ENCODE data around the gene STK4.
"Not testable (repeated sequence)": the region's sequence is repeated elsewhere in the genome, so short reads cannot be mapped to it uniquely, and the experiment has no call there.

Gene STK4

DNA sequence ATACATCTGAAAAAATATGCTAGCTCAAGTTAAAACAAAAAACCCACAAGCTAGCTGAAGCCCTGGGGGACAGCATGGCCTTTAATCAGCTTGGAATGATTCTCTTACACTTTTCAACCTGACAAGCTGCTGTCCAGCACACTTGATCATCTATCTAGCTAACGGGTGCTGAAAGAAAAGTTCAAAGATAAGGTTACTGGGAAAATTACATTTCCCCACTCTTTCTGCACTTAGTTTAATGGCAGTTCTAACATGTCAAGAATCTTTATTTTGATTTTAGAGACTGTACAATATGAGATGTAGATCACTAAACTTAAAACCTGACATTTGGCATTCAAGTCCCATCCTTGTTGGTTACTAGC is 53.4 kb downstream of the STK4 start:
- FAIRE-seq, result no peak

GRCh38 chr20:45020236-45020886 is 54.0 kb downstream of the STK4 start:
- FAIRE-seq, result no peak

More for the DNA sequence above, 53.4 kb downstream of the STK4 start:
- DNase-seq (ENCODE audit: extremely low spot score, insufficient read length, low read depth), result no peak

GRCh38 chr20:45021631-45022030 is 55.3 kb downstream of the STK4 start:
- no peak for DNase-seq (ENCODE audit: extremely low spot score, insufficient read length, low read depth)
- no peak for FAIRE-seq

More at GRCh38 chr20:45020236-45020886, 54.0 kb downstream of the STK4 start:
- DNase-seq (ENCODE audit: extremely low spot score, insufficient read length, low read depth), result no peak

DNA sequence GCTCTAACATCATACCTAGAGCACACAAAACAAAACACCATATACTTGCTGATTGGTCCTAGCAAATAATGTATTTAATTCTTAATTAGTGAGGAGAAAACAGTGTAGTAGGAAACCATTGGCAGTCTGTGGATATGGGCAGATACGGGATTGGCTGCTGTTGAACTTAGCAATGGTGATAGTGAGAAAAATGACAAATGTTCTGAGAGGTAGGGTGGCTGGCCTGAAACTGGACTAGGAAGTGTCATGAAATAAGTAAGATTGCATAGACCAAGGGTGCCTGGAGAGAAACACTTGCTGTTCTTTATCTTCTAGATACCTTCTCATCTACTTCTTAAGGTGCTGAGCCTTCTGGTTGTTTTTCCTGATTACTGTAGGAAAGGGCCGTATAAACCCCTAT is 56.8 kb downstream of the STK4 start:
- FAIRE-seq, result not testable (repeated sequence)

DNA sequence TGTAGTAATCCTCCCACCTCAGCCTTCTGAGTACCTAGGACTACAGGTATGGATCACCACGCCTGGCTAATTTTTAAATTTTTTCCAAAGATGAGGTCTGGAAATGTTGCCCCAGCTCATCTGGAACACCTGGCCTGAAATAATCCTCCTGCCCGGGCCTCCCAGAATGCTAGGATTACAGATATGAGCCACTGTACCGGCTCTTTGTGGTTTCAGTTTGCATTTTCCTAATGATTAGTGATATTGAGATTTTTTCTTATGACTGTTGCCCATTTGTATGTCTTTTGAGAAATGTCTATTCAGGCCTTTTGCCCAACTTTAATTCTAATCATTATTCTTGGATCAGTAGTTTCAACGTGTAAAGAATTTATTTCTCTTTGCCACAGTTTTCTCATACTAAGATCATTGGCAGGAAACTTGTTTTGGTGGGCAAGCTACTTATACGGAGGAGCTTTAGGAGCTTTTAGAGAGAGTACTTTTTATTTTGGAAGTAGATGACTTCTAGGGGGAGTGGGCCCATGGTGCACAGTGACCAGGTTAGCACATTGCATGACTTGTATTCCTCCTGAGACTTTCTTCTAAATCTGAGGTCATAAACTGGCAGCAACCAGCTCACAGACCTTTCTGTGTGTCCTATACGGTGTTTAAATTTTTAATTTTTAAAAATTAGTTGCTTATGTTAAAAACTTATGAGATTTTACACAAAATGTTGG is 62.3 kb downstream of the STK4 start:
- FAIRE-seq, result no peak
- no peak for DNase-seq (ENCODE audit: extremely low spot score, insufficient read length, low read depth)

More for the DNA sequence above, 56.8 kb downstream of the STK4 start:
- not testable (repeated sequence) for DNase-seq (ENCODE audit: extremely low spot score, insufficient read length, low read depth)

GRCh38 chr20:45029884-45030283 is 63.6 kb downstream of the STK4 start:
- FAIRE-seq (no peak), DNase-seq (ENCODE audit: extremely low spot score, insufficient read length, low read depth) (no peak)

GRCh38 chr20:45032276-45032675 is 66.0 kb downstream of the STK4 start:
- FAIRE-seq (no peak), DNase-seq (ENCODE audit: extremely low spot score, insufficient read length, low read depth) (no peak)

DNA sequence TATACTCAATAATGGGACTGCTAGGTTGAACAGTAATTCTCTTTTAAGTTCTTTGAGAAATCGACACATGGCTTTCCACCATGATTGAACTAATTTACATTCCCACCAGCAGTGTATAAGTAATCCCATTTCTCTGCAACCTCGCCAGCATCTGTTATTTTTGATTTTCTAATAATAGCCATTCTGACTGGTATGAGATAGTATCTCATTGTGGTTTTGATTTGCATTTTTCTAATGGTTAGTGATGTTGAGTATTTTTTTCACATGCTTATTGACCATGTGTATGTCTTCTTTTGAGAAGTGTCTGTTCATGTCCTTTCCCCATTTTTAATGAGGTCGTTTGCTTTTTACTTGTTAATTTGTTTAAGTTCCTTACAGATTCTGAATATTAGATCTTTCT is 66.5 kb downstream of the STK4 start:
- FAIRE-seq, result no peak
- DNase-seq (ENCODE audit: extremely low spot score, insufficient read length, low read depth), result no peak

DNA sequence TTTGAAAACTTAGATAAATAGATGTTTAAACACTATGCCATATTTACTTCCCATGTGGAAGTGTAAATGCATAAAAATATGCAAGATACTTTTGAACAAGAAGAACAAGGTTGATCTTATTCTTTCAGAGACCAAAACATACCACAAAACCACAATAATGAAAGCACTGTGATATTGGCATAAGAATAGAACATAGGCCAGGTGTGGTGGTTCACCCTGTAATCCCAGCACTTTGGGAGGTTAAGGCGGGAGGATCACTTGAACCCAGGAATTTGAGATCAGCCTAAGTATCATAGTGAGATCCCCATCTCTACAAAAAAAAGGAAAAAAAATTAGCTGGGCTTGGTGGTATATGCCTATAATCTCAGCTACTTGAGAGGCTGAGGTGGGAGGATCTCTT is 68.1 kb downstream of the STK4 start:
- no peak for FAIRE-seq
- DNase-seq (ENCODE audit: extremely low spot score, insufficient read length, low read depth), result no peak

- FAIRE-seq, result no peak
- no peak for DNase-seq (ENCODE audit: extremely low spot score, insufficient read length, low read depth)
Observed at GRCh38 chr20:45036044-45036755, 69.9 kb downstream of the STK4 start.

DNA sequence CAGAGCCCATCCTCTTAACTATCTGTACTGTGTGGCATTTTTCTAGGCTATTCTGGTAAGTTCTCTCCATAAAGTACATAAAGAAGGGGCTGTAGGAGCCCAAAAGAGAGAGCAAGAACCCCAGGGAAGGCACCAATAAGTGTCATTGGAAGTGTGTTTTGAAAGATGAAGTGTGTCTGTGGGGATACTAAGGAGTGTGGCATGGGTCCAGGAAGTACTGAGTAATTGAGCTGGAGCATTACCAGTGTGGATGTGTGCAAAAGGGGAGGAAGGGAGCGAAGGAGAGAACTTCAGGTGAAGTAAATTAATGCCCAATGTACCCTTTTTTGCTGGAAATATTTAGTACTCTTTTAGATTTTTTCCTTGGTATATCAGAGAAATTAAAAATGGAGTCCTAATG is 70.7 kb downstream of the STK4 start:
- FAIRE-seq, result no peak
- DNase-seq (ENCODE audit: extremely low spot score, insufficient read length, low read depth), result no peak

DNA sequence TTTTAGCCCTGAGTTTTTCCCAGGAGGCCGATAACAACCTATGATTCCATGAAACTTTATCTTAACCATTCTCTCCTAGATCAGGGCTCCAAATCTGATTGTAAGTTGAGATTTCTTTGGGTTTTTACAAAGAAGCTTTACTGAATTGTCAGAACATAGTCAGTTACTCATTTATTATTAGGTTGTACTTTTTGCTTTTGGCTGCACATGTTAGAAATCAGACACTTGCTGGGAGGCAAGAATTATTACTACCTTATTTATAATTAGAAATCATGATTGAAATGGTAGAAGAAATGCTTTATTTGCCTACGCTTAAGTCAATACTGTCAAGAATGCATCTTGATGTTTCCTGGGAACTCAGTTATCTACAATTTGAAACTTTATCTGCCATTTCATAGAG is 71.3 kb downstream of the STK4 start:
- no peak for FAIRE-seq

DNA sequence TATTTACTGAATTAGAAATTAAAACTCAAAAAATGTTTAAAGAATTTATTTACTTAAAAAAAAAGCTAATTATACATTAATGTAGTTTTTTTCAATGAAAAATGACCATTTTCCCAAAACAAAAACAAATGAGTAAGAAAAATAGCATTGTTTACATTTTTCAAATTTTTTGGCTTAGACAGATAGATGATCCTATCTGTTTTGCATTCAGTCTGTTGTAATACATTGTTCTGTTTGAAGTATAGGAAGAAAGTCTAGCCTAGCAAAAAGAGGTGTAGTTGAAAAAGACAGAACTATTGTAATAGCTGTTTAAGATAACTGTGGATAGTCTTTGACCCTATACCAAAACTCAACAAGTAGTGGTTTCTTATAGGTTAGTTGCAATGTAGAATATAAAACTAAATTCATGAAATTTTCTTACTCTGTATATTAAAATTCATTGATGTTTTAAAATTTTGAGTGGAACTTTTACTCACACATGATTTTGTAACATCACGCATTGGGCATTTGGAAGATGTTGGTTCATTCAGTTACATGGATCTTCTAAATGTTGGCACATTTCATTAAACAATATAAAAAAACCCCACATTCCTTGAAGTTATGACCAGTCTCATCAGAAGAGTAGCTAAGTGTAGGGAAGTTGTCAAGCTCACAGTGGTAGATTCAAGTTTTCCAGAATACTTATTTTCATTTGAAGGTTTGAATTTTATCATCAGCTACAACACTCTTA is 72.6 kb downstream of the STK4 start:
- DNase-seq (ENCODE audit: extremely low spot score, insufficient read length, low read depth) (no peak), FAIRE-seq (no peak)

More for the DNA sequence above, 71.3 kb downstream of the STK4 start:
- no peak for DNase-seq (ENCODE audit: extremely low spot score, insufficient read length, low read depth)

DNA sequence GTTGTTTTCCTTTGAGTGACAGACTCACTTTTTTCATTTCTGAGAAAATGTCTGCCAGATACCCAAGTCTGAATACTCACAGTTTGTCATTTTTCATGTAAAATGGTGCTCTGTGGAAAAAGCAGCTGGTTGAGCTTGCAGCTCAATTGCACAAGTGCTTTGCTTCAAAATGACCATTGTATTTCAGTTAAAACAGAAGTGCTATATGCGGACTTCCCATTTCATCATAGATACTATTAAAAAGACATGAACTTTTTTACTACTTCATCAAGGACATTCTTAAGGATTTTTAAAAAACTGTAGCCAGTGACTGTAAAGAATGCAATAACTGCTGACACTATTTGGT is 73.1 kb downstream of the STK4 start:
- DNase-seq (ENCODE audit: extremely low spot score, insufficient read length, low read depth) (no peak), FAIRE-seq (no peak)

DNA sequence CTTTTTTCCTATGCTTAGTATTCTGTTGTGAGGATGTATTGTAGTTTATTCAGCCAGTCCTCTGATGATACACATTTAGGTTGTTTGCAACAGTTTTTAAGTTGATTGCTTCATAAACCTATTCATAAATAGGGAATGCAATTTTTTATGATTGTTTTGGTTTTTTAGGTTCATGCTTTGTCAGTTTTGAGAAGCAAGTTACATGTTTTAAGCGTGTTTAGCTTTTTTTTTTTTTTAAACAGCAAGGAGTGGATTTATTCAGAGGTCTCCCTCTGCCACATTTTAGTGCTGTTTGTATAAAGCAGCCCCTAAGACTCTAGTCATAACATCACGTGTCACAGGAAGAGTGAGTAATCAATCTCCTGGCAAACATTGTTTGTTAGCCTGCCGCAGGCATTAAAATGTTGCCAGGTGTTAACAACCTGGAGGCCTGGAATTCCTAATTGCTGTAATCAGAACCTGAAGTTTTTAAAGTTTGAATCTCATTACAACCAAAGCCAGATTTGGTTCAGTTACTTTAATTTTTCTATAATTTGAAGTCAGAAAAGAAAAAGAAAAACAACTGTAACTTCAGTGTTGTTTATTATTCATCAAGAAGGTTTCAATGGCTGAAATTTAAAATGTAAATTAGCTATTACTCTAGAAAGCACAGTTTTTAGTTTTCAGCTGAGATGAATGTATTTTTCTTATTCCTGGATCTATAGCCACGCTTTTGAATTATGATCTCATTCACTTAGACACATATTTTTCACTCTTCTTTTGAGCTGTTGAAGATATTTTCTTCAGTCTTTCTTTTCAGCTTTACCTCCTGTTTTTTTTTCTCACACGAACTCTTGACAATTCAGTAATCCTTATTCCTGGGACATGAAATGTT is 75.4 kb downstream of the STK4 start:
- DNase-seq (ENCODE audit: extremely low spot score, insufficient read length, low read depth), result no peak
- no peak for FAIRE-seq

DNA sequence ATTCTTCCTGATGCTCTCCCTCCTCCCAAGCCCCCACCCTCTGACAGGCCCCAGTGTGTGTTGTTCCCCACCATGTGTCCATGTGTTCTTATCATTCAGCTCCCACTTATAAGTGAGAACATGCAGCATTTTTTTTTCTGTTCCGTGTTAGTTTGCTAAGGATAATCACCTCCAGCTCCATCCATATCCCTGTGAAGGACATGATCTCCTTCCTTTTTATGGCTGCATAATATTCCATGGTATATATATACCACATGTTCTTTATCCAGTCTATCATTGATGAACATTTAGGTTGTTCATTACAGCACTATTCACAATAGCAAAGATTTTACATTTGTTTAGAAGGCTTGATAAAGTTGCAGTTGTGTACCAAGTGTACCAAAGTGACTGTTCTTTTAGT is 76.7 kb downstream of the STK4 start:
- no peak for FAIRE-seq

DNA sequence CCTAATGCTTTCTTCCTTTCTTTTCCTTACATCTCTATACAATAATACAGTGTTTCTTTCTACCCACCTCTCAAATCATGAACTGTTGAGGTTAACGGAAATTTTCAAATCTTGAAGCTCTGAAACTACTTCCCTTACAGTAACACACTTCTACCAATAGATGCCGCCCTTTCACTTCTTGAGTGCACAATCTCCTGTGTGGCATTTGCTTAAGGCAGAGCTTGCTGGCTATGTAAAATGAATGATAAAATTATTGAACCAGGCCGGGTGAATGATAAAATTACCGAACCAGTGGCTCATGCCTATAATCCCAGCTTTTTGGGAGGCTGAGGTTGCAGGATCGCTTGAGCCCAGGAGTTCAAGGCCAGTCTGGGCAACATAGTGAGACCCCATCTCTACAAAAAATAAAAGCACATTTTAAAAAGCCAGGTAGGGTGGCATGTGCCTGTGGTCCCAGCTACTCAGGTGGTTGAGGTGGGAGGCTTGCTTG is 77.8 kb downstream of the STK4 start:
- DNase-seq (ENCODE audit: extremely low spot score, insufficient read length, low read depth) (peak; percentile 18), FAIRE-seq (peak; percentile 82)

More for the DNA sequence above, 76.7 kb downstream of the STK4 start:
- DNase-seq (ENCODE audit: extremely low spot score, insufficient read length, low read depth), result no peak

DNA sequence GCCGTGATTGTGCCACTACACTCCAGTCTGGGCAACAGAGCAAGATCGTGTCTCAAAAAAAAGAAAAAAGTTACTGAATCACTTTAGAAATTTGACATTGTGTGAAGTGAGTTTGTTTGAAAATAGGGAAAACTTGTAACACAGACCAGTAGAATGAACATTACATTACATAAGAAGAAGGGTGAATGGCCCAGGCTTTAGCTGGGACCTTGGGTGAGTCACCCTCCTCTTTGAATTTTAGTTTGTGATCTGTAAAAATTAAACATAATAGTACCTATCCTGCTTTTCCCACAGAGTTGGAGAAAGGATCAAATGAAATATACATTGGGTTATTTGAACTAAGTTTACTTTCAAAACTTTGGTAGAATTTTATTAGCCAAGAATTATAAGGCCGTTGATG is 78.3 kb downstream of the STK4 start:
- DNase-seq (ENCODE audit: extremely low spot score, insufficient read length, low read depth) (no peak), FAIRE-seq (no peak)

GRCh38 chr20:45047581-45048119 is 81.3 kb downstream of the STK4 start:
- DNase-seq (ENCODE audit: extremely low spot score, insufficient read length, low read depth) (no peak), FAIRE-seq (no peak)

Measured in GM18507 (cell line).